ENCODE measurements around the gene ZNF652.

Gene ZNF652

DNA sequence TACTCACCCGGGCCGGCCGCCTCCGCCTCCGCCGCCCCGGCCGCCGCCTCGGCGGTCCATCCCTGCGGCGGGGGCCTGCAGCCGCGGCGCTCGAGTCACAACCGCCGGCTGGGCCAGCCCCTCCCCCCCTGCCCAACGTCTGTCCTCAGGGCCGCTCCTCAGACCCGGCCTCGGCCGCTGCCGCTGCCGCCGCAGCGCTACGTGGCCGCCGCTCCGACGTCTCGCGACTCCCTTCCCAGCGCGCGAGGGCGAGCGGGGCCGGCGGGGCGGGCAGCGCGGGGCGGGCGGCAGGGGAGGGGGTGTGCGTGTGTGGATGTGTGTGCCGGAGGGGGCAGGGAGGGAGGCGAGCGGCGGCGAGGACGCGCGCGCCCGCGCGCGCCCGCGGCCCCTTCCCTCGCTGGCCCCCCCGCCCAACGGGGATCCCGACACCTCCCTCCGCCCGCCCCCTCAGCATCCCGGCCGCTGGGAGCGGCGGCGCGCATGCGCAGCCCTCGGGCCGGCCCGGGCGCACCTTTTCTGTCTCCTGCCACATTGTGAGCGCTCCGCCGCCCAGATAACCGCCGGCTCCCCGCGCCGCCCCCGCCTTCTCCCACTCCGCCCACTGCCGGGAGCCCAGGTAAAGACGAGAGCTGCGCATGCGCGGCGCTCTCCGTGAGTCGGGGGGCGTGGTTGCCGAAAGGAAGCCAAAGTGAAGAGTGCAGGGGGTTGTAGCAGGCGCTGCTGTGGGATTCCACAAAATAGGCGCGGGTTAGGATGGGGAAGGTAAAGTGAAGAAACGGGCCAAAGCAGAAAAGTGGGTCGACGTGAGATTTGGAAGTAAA, at the start of gene ZNF652:
ZNF652 (minus strand) TSS at position 349 of the 821 bp plus-strand sequence. CDS start 44,525 bp downstream, outside the sequence.
- peak; percentile 96 for DNase-seq (ENCODE audit: low read depth)
- peak within 1 kb of the TSS; percentile 72 for H3K4me3 ChIP-seq (ENCODE audit: low read length)
- TF ChIP-seq, protein P1, sequence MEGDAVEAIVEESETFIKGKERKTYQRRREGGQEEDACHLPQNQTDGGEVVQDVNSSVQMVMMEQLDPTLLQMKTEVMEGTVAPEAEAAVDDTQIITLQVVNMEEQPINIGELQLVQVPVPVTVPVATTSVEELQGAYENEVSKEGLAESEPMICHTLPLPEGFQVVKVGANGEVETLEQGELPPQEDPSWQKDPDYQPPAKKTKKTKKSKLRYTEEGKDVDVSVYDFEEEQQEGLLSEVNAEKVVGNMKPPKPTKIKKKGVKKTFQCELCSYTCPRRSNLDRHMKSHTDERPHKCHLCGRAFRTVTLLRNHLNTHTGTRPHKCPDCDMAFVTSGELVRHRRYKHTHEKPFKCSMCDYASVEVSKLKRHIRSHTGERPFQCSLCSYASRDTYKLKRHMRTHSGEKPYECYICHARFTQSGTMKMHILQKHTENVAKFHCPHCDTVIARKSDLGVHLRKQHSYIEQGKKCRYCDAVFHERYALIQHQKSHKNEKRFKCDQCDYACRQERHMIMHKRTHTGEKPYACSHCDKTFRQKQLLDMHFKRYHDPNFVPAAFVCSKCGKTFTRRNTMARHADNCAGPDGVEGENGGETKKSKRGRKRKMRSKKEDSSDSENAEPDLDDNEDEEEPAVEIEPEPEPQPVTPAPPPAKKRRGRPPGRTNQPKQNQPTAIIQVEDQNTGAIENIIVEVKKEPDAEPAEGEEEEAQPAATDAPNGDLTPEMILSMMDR (IDR thresholded peaks at IDR 0.05; ENCODE audit: insufficient read depth, low read depth, low read length, missing control alignments), result no peak

DNA sequence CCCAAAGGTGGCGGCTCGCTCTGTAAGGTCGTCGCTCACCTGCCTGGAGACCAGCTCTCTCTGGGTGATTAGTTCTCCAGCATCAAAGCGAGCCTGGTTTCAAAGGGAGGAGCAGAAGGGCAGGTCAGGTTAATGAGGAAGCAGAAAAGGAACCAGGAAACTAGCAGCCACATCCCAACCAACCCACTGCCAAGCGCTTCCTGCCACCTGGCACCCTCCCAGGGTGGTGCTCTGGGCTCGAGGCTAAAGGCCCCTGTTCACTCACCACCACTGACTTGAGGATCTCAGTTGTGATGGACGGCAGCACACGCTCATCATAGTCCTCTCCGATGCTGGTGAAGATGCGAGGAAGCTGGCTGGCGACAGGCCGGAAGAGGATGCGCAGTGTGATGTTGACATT, 47.0 kb upstream of the ZNF652 start:
- TF ChIP-seq, protein P1 (IDR thresholded peaks at IDR 0.05; ENCODE audit: insufficient read depth, low read depth, low read length, missing control alignments), result no peak
- no peak overlapping the region for H3K4me3 ChIP-seq (ENCODE audit: low read length)
- DNase-seq (ENCODE audit: low read depth), result no peak

DNA sequence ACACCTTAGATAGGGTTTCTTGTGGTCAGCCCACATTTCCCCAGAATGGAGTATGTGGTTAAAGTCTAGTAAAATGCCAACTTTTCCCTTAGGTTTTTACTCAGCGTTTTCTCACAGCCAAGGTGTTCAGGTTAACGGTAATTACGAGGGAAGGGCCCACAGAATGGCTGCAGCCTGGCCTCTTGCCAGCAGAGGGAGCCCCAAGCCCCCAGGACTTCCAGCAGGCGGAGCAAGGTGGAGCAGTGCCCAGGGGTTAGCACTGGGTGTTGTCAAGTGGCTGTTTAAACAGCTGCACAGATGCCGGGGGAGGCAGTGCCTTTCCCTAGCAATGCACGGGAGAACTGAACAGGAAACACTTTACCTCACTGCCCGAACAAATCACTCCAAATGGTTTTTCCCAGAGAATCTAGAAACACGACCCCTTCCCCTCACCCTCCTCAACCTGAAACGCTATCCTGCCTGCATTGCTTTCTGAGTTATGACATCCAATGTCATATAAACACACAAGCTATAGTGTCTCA, 46.0 kb upstream of the ZNF652 start:
- TF ChIP-seq, protein P1 (IDR thresholded peaks at IDR 0.05; ENCODE audit: insufficient read depth, low read depth, low read length, missing control alignments), result peak; percentile 91
- DNase-seq (ENCODE audit: low read depth), result peak; percentile 73
- H3K4me3 ChIP-seq (ENCODE audit: low read length), result no peak overlapping the region

DNA sequence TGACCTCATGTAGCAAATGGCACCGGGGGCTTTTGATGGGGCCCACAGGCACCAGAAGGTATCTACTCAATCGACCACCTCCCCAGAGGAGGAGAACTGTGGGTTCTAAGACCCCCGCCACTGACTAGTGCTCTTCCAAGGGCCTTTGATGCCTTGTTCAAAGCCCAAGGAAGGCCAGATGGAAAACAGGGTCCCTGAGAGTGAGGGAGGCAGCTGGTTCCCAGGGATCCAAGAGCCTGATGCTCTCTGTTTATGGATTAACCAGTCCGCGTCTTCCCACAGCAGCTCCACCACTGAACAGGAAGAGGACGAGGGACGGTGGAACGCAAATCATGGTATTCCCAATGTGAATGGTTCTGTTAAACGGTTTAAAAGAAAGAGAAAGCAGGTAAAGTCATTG, 45.0 kb upstream of the ZNF652 start:
- TF ChIP-seq, protein P1 (IDR thresholded peaks at IDR 0.05; ENCODE audit: insufficient read depth, low read depth, low read length, missing control alignments), result no peak
- H3K4me3 ChIP-seq (ENCODE audit: low read length), result no peak overlapping the region
- no peak for DNase-seq (ENCODE audit: low read depth)

DNA sequence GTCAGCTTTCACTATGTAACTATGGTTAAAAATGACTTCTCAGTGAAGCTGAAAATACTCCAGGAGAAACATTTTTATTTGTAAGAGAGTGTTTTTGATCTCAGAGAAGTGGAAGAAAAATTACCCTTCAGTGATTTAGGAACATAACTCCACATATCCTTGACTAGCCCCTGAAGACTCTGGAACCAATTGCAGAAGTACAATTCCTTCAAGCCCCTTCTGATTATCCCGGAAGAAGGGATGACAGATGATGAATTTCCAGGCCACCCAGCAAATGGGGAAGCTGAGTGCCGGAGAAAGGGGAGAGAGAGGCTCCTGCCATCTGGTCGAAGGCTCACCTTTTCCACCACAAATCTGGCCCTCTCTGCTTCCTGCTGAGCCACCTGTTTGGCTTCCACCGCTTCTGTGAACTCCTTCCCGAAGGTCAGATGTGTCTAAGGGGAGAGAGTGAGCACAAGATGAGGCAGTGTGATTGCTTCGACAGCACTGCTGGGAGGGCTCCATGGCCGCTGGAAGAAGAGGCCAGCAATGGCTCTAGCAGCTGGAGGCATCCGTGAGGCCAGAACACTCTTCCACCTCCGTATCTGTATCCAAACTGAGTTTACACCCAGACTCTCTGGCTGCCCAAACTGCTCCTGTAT, 44.5 kb upstream of the ZNF652 start:
- no peak overlapping the region for H3K4me3 ChIP-seq (ENCODE audit: low read length)
- no peak for DNase-seq (ENCODE audit: low read depth)
- TF ChIP-seq, protein P1 (IDR thresholded peaks at IDR 0.05; ENCODE audit: insufficient read depth, low read depth, low read length, missing control alignments), result no peak

DNA sequence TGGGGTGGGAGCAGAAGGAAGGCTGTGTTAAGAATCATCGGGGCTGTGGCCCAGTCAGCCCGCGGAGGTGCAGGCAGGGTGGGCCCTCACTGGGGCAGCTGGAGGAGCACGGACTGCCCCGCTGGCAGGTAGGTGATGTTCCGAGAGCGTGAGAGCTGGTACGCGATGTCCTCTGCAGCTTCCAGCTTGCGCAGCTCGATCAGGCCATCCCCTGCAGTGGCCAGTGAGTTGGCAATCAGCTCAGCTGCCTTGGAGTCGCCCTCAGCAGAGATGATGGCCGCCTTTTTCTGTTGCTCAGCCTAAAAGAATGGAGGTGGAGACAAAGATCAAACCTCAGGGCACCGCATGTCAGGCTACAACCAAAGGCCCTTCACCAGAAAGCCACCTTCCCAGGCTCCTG, 42.9 kb upstream of the ZNF652 start:
- DNase-seq (ENCODE audit: low read depth), result no peak
- no peak overlapping the region for H3K4me3 ChIP-seq (ENCODE audit: low read length)
- TF ChIP-seq, protein P1 (IDR thresholded peaks at IDR 0.05; ENCODE audit: insufficient read depth, low read depth, low read length, missing control alignments), result no peak

Data from epithelial cell of esophagus (primary cell).